Subcutaneous adipose tissue (tissue), 4 donors: ENCODE results near the gene DUSP12. TPM values are rescaled to one million over a fixed set of nuclear protein-coding genes. Genes with fewer than 3 reads are reported as not detected.

ENCODE experiments used
- CTCF ChIP-seq: fragments of 450-650 bp; IDR thresholded peaks from one replicate; pipeline ENCODE4 v1.5.1; 2016; ENCODE audit warnings: low read depth, mild to moderate bottlenecking, control low read depth, antibody characterized with exemption, moderate library complexity
- total RNA-seq, 4 donors: library from RNA; depleted of rRNA; stranded (reverse); fragments of >200 nt; gene quantifications; one replicate each; pipeline ENCODE4 v1.1.0, GENCODE V29; 2016

DUSP12 gene
- total RNA-seq, 4 donors from 2014 or later: 19.4 to 36.0 (median 27.1) TPM

GRCh38 chr1:161730050-161730564 is 19.5 kb upstream of the DUSP12 start:
- no peak for TF ChIP-seq CTCF

- TF ChIP-seq CTCF: no peak
Measured at GRCh38 chr1:161731241-161731640, 18.3 kb upstream of the DUSP12 start.

- no peak for TF ChIP-seq CTCF
Measured at GRCh38 chr1:161731981-161732718, 17.4 kb upstream of the DUSP12 start.

GRCh38 chr1:161733526-161733925 is 16.1 kb upstream of the DUSP12 start:
- TF ChIP-seq CTCF: no peak

GRCh38 chr1:161735837-161736236 is 13.7 kb upstream of the DUSP12 start:
- TF ChIP-seq CTCF: no peak

- TF ChIP-seq CTCF: no peak
Measured at GRCh38 chr1:161736335-161736969, 13.1 kb upstream of the DUSP12 start.

GRCh38 chr1:161737625-161738024 is 12.0 kb upstream of the DUSP12 start:
- no peak for TF ChIP-seq CTCF
